Renal cortex interstitium (tissue), 11 donors: ENCODE data around the gene SLFNL1. TPM values are rescaled to one million over a fixed set of nuclear protein-coding genes. Genes with fewer than 3 reads are reported as not detected.

ENCODE experiments used
- DNase-seq, 11 donors: peaks; one replicate each; pipeline ENCODE4 v3.0.0-alpha.2; 2013; ENCODE audit warnings: low read depth in 9 of 11, low spot score in 4 of 11; ENCODE audit errors: extremely low read depth in 1 of 11
- polyA plus RNA-seq, 3 donors: library from polyadenylated mRNA; unstranded; fragments of 120-200 nt; gene quantifications; one replicate each; pipeline ENCODE4 v1.2.1, GENCODE V29; 2013; ENCODE audit not compliant: insufficient read length in 3 of 3

Gene SLFNL1
- polyA plus RNA-seq, 3 donors: 0.23 to 0.97 (median 0.46) TPM

DNA sequence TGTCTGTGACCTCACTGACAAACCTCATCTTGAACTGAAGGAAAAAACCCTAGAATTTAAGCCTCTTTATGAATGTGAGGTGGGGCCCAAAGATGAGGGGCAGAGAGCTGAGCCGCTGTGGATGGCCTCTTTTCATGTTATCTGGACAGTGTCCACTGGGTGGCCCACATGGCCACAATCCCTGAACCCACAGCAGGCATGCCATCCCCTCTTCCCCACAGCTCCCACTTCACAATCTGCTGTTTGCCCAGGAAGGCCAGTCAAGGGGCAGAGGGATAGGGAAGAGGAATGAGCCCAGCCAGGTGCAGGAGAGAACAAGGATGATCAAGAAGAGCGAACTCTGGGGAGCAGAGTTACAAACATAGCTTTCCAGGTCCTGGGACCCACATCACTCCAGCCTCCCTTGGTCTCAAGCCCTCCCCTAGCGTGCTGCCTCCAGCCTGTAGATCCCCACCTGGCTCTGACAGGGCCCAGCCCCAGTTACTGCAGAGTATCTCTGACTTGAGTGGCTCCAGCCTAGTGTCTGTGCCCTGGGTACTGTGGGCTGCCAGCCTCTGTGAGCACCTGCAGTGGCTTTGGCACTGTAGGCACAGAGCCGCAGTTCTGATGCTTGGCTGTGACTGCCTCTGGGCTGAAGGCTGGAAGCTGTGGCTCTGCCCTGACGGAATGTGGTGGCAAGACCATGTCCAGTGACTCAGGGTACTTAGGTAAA is 1.9 kb upstream of the SLFNL1 start:
- DNase-seq: no peak

DNA sequence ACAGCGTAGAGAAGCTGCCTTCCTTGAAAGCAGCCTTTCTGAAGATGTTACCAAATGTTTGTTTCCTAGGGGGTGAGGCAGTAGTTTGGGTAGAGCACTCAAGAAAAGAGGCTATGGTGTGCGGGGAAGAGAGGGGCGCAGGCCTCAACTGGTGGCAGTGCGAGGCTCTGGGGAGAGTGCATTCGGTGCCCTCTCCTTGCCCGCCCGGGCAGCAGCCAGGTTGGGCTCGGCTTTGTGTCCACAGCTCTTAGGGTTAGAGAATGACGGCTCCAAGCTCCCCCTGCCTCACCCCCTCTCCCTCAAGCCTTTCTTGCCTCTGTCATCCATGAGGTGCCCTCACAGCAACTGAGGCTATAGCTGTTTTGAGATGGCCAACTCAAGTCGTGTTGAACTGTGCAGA is 899 bp upstream of the SLFNL1 start:
- DNase-seq: no peak

DNA sequence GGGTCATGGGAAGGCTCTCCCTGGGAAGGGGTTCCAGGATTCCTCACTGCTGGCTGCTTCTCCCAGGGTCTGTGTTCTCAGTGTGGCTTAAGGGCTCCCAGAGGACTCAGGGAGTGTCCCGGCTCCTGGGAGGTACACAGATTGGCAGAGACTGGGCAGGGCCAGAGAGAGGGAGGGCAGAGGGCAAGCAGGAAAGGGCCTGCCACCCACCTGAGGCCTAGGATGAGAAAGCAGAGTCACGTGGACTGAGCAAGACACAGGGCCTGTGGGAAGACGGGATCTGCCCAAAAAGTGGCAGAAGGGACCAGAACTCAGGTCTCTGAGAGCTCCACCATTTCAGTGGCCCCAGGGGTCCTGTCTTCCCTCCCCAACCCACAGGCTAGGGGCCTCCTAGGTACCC is 871 bp downstream of the SLFNL1 start:
- DNase-seq: no peak

DNA sequence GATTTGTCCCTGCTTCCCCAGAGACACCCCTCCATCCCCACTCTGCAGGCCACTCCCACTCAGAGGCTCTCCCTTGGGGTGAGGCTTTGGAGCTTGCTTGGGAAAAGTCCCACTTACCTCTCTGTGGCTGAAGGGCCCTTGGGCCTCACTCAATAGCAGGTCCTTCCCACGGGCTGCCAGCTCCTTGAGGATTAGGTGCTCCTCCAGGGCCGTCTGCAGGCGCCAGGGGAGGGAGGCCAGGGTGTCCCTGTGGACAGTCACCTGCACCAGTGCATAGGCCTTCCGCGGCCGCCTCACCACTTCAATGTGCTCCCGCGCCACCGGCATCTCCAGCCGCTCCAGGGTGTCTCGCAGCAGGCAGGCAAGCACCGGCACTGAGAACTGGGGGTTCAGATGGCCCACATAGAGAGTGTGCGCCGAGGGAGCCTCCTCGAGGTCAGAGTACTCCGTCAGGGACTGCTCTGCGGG is 1.4 kb downstream of the SLFNL1 start:
- no peak for DNase-seq

- no peak for DNase-seq
Observed at GRCh38 chr1:41019353-41019745, 2.2 kb downstream of the SLFNL1 start.

DNA sequence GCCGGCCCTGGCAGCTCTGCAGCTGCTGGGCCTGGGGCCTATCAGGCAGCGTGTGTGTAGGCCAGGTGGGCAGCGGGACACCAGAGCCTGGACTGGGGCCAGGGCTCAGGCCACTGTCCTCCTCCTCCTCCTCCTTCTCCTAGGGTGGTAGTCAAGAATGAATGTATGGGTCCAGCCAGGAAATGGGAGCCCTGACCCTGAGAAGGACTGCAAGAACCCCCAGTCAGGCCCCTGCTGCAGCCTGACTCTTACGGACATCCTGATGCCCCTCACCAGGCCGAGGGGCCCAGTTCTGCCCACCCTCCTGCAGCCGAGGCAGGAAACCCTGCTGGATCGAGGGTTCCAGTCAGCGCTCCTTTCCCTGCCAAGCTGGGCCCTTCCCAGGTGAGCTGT is 3.5 kb downstream of the SLFNL1 start:
- no peak for DNase-seq

DNA sequence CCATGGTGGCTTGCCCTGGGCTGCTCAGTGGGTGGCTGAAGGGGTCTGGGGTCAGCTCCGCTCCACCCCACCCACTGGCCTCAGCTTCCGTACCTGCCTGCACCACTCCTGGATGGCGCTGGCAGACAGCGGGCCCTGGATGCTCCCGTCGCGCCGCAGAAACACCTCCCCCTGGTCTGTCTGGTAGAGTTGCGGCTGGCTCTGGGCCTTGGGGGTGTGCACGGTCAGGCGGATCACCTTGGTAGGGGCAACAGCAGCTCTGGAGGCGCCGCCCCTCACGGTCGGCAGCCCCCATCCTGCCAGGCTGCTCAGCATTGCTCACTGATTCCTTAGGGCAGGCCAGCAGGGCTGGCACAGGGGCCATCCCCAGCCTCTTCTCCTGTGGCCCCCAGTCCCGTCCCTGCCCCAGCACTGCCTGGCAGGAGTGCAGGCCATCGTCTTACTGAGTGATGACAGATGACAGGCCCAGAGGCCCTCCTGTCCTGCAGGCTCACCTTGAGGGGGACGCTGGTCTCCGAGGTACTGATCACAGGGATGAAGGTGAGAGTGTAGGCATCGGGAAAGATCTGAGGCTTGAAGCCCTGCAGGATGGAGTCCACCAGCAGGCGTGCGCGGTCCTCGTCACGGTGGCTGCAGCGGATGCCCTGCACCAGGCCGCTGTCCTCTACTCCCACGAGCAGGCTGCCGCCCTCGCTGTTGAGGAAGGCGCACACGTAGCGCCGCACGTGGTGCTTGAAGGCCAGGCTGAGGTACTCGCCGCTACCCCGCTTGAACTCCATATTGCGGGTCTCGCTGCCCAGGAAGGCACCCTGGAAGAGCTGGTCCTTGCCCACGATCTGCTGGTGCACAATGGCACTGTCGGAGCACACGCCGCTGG is 4.1 kb downstream of the SLFNL1 start:
- no peak for DNase-seq

DNA sequence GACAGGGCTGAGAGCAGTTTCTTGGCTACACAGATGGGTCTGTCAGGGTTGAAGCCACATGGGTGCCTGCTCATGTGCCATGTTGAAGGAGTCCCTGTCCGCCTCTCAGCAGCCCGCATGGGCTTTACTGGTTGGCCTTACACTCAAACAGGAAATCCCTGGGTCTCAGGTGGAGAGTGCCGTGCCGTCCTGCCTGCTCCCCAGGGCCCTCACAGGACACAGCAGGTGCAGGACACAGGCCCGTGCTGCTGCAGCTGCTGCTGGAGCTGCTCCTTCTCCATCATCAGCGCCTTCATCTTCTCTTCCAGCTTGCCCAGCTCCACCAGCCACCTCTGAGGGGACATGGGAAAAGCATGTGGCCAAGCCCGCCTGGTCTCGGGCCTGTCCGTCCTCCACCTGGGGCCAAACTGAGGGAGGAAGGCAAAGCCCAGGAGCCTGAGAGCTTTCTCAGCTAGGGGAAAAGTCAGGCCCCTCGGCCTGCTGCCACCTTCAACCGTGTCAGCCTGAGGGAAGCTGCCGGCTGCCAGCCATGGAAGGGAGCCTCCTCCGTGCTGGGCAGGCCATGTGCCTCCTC is 5.5 kb downstream of the SLFNL1 start:
- no peak for DNase-seq

GRCh38 chr1:41015281-41015896 is 6.1 kb downstream of the SLFNL1 start:
- no peak for DNase-seq

GRCh38 chr1:41014871-41015270 is 6.7 kb downstream of the SLFNL1 start:
- DNase-seq: no peak

- DNase-seq: peak in 2 of 11 donors; percentile 5 to 10
Observed at GRCh38 chr1:41013796-41014195, 7.7 kb downstream of the SLFNL1 start.

GRCh38 chr1:41013024-41013423 is 8.5 kb downstream of the SLFNL1 start:
- DNase-seq: no peak

- DNase-seq: no peak
Observed at GRCh38 chr1:41010345-41010744, 11.2 kb downstream of the SLFNL1 start.

GRCh38 chr1:41009466-41009865 is 12.1 kb downstream of the SLFNL1 start:
- DNase-seq: no peak

DNA sequence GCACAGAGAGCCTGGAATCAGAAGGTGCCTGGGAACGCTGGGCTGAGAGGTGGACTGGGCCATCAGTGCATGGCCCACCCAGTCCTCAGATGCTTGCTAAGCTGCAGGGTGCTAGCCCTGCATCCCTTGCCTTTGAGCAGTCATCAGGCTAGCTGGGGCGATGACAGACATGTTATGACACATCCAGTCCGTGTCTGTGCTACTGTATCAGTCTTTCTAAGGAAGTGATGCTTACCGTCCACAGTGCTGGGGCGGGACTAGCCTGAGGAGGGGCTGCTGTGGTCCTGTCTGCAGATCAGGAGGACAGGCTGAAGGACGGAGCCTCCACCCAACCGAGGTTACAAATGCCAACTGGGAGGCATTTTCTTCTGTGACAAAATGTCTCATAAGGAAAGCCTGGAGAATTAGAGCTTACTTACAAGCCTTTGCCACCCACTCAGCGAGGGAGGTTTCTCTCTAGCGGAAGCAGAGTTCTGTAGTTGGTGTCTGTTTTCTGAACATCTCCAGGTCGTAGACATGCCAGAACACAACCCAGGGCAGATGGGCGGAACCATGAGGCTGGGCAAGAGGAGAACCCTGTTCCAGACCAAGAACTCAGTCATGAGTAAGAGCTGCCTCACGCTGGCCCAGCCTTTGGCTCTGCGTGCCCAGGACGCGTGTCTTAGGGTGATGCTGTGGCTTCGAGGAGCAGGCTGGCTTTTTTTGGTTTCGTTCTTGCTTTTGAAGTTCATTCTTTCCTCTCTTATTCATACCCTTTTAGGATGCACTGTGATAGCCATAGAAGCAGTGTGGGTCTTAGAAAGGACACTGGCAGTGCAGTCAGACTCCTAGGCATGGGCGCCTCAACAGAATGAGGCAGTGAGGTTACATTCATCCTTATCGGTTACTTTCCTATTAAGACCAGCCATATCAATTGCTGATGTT is 14.3 kb downstream of the SLFNL1 start:
- no peak for DNase-seq

DNA sequence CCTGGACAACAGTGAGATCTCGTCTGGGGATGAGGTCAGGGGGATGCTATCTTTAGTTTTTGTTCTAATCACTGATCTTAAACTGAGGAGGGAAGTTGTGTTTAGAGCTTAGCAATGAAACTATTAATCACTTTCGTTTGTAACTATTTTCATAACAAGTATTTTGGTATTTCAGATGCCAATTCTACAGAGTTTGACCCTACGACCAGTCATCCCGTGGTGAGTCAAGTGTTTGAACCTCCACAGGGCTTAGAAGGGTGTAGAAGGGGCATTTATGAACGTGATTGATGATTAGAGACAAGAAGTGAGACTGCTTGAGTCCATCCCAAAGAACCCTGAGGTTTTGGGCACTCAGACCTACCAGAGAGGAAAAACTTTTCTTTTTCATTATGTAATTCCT is 15.6 kb downstream of the SLFNL1 start:
- DNase-seq: no peak

DNA sequence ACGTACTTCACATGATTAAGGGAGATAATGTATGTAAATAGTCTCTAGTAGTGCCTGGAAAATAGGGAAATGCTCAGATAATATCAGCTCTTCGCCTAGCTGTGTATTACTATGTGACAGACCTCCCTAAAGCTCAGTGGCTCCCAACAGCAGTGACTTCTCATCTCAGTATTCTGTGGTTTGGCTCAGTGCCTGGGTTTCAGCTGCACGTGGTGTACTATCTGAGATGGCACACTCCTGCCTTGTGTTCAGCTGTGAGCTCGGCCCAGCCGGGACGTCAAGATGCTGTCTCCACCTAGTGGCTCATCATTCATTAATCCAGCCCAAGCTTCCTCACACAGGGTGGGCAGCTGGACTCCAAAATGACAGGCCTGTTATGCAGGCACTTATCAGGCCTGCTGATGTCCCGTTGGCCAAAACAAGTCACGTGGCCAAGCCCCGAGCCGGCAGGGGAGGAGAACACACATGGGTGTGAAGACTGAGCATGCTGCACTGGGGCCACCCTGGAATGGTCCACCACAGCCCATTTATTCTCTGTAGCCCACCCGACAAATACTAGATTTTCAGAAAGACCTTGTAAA is 17.8 kb downstream of the SLFNL1 start:
- DNase-seq: peak; percentile 52 to 87 (median 74)

DNA sequence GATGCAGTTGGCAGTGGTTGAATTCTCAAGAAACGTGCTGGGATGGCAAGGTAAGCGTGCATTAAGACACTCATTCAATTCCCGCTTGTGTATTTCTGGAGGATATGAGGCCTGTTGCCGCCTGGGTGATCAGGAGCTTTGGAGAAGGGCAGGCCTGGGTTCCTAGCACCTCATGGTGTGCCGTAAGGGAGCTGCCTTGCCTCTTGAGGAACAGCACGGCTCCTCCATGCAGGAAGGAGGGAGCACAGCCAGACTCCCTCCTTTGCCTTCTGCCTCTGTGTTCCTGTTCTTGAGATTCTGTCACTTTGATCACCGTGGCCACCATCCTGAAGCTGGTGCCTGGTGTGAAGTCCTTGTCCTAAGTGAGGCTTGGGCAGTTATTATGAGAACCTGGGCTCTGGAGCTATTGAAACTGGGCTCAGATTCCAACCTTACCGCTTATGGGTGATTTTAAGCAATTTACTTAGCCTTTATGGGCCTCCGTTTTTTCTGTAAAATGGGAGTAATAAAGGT is 18.3 kb downstream of the SLFNL1 start:
- no peak for DNase-seq
